Measurements from ENCODE around the gene OSBPL5.

OSBPL5 gene

GRCh38 chr11:3096909-3097530 lies 68.1 kb downstream of the OSBPL5 start:
- no peak for DNase-seq

- peak; percentile 65 for DNase-seq
These were observed 69.3 kb downstream of the OSBPL5 start for GRCh38 chr11:3095712-3096361.

GRCh38 chr11:3094223-3094824 lies 70.8 kb downstream of the OSBPL5 start:
- no peak for DNase-seq

GRCh38 chr11:3093281-3094191 lies 71.6 kb downstream of the OSBPL5 start:
- DNase-seq = no peak

- no peak for DNase-seq
These were observed 72.4 kb downstream of the OSBPL5 start for GRCh38 chr11:3092603-3093141.

- peak; percentile 69 for DNase-seq
These were observed 73.1 kb downstream of the OSBPL5 start for GRCh38 chr11:3091846-3092602.

GRCh38 chr11:3091081-3091845 lies 73.8 kb downstream of the OSBPL5 start:
- no peak for DNase-seq

GRCh38 chr11:3090096-3090901 lies 74.8 kb downstream of the OSBPL5 start:
- DNase-seq = no peak

GRCh38 chr11:3089236-3090061 lies 75.7 kb downstream of the OSBPL5 start:
- DNase-seq = no peak

GRCh38 chr11:3088806-3089205 lies 76.3 kb downstream of the OSBPL5 start:
- no peak for DNase-seq

- DNase-seq = no peak
These were observed 77.0 kb downstream of the OSBPL5 start for GRCh38 chr11:3087821-3088800.

GRCh38 chr11:3087373-3087772 lies 77.7 kb downstream of the OSBPL5 start:
- DNase-seq = no peak

GRCh38 chr11:3086671-3087150 lies 78.4 kb downstream of the OSBPL5 start:
- no peak for DNase-seq

GRCh38 chr11:3086114-3086513 lies 79.0 kb downstream of the OSBPL5 start:
- no peak for DNase-seq

GRCh38 chr11:3085052-3085451 lies 80.1 kb downstream of the OSBPL5 start:
- DNase-seq = no peak

GRCh38 chr11:3083321-3083720 lies 81.8 kb downstream of the OSBPL5 start:
- DNase-seq = no peak

GRCh38 chr11:3081386-3081751 lies 83.7 kb downstream of the OSBPL5 start:
- no peak for DNase-seq

- DNase-seq = no peak
These were observed 84.3 kb downstream of the OSBPL5 start for GRCh38 chr11:3080733-3081385.
